Measurements from ENCODE around the gene PALM.
"Not testable (repeated sequence)": the region's sequence is repeated elsewhere in the genome, so short reads cannot be mapped to it uniquely, and the experiment has no call there.

The PALM gene

DNA sequence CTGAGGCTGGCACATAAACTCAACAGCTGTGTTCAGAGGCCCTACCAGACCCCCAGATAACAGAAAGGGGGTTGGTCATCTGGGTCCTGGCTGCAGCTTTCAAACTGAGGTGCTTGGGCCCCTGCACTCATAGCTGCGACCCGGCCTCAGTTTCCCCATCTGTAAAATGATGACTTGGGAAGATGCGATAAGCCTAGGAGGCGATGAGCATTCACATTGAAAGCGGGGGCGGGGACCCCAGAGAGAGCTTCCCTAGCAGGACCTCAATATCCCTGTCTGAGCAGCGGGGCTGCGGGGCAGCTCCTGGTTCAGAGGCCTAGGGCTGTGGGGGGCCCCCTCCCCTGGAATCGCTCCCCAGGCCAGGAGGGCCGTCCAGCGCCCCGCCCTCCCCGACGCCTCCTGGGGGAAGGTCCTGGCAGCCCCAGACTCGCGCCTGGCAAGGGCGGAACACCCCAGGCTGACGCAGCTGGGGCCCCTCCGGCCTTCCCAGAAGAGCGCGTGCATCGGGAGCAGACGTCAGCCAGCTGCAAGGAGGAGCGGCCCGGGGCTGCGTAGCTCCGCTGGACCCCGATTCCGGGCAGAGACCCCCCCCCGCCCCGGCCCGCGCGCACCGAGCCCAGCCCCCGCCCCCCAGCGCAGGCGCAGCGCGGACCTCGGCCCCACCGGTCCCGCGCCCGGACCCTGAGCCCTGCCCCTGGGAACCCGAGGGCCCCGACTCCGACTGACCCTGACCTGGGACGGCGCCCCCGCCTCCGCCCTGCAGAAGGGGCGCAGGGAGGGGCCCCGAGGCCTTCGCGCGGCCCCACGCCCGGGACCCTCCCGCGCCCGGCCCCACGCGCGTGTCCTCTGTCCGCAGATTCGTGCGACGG lies 29.1 kb upstream of the PALM start:
- DNase-seq, result peak; percentile 39

DNA sequence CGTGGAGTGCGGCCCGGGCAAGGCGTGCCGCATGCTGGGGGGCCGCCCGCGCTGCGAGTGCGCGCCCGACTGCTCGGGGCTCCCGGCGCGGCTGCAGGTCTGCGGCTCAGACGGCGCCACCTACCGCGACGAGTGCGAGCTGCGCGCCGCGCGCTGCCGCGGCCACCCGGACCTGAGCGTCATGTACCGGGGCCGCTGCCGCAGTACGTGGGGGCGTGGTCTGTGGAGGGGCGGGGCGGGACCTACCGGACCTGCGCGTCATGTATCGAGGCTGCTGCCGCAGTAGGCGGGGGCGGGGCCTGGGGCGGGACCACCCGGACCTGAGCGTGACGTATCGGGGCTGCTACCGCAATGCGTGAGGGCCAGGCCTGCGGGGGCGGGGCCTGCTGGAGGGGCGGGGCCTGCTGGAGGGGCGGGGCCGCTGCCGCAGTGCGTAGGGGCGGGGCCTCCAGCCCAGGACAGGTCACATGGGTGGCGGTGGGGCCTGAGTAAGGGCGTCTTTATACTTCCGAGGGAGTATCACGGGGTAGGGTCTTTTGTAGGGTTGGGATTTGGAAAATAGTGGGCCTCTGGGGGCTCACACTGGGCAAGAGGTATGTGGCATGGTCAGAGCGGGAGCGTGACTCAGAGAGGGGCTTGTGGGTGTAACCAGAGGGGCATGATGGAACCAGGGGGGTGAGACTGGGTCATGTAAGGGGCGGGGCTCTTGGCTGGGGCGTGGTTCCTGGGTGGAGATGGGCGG lies 28.3 kb upstream of the PALM start:
- DNase-seq, result peak; percentile 100

DNA sequence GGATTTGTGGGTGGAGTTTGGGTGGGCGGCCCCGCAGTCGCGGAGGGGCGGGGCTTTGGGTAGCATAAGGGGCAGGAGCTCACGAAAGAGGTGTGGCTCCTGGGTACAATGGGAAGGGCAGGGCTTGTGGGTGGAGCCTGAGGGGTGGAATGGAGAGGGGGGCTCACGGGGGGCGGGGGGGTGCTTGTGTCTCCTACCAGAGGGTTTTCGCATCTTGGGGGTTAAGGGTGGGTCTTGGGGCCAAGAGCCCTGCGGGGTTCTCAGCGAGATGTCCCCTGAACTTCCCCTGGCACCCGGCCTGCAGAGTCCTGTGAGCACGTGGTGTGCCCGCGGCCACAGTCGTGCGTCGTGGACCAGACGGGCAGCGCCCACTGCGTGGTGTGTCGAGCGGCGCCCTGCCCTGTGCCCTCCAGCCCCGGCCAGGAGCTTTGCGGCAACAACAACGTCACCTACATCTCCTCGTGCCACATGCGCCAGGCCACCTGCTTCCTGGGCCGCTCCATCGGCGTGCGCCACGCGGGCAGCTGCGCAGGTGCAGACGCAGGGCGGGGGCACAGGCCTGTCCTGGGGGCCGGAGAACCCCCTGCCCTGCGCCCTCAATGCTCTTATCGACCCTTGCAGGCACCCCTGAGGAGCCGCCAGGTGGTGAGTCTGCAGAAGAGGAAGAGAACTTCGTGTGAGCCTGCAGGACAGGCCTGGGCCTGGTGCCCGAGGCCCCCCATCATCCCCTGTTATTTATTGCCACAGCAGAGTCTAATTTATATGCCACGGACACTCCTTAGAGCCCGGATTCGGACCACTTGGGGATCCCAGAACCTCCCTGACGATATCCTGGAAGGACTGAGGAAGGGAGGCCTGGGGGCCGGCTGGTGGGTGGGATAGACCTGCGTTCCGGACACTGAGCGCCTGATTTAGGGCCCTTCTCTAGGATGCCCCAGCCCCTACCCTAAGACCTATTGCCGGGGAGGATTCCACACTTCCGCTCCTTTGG lies 27.4 kb upstream of the PALM start:
- DNase-seq, result peak; percentile 93

DNA sequence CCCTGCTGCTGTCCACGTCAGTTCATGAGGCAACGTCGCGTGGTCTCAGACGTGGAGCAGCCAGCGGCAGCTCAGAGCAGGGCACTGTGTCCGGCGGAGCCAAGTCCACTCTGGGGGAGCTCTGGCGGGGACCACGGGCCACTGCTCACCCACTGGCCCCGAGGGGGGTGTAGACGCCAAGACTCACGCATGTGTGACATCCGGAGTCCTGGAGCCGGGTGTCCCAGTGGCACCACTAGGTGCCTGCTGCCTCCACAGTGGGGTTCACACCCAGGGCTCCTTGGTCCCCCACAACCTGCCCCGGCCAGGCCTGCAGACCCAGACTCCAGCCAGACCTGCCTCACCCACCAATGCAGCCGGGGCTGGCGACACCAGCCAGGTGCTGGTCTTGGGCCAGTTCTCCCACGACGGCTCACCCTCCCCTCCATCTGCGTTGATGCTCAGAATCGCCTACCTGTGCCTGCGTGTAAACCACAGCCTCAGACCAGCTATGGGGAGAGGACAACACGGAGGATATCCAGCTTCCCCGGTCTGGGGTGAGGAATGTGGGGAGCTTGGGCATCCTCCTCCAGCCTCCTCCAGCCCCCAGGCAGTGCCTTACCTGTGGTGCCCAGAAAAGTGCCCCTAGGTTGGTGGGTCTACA lies 25.9 kb upstream of the PALM start:
- DNase-seq, result no peak

DNA sequence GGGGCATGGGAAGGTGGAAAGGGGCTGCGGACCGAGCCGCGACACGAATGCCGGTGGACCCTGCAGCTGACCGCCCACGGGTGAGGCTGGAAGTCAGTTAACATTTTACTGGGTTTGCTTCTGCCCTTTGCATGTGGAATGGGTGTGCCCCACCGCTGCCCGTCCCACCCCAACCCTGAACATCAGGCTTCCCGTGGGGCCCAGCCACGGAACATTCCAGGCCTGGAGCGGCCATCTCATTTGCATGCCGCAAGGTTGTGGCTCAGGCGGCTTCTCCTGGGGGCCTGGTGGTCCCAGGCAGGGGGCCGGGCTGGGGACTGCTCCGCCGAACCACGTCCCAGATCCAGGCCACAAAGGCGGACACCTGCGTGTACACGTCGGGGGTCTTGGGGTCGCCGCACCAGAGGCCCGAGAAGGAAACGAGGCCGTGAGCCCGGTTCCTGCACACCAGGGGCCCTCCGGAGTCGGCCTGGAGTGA lies 23.2 kb upstream of the PALM start:
- DNase-seq, result no peak

DNA sequence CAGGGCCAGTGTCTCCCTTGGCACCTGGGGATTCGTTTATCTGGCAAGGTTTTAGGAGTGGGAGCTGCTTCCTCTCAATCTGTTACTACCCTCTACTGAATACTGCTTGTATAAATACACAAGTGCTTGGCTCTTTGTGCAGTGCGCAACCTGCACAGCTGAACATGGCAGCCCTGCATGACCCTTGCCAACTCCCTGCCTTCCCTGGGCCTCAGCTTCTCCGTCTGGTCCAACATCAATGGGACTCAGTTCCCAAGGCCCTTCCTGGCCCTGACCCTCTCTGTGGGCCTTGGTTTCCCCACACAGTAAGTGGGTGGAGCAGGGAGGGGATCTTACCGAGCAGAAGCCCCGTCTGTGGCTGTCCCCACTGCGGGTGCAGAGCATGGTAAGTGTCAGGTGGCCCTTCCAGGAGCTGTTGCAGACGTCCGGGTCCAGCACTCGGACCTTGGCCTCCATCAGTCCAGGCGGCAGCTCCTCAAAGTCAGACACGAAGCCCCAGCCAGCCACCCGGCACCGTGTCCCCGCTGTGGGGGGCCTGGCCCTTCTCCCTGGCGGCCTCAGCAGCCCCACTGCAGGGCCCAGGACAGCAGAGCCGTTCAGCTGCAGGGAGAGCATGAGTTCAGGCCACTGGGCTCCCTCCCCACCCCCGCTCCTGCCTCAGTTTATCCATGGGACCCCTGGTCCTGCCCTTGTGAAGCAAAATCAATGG lies 22.0 kb upstream of the PALM start:
- DNase-seq, result no peak

DNA sequence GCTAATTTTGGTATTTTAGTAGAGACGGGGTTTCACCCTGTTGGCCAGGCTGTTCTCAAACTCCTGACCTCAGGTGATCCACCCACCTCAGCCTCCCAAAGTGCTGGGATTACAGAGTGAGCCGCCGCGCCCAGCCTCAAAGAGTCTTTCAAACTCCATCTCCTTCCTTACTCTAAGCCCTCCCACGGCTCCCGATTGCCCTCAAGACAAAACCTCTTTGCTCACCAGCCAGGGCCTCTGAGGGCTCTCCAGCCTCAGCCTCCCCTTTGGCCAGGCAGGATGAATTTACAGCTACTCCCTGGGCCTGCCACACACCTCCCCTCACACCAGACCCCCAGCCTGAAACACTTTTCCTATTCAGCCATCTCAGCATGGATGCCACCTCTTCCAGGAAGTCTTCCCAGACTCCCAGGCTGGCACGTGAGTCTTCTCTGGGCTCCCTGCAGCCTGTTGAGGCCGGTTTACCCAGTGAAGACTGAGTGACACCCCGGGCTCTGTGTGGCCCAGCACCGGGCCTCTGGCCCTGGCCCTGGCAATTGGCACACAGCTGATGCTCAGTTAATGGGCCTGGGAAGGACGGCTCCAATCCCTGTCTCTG lies 21.1 kb upstream of the PALM start:
- DNase-seq, result no peak

DNA sequence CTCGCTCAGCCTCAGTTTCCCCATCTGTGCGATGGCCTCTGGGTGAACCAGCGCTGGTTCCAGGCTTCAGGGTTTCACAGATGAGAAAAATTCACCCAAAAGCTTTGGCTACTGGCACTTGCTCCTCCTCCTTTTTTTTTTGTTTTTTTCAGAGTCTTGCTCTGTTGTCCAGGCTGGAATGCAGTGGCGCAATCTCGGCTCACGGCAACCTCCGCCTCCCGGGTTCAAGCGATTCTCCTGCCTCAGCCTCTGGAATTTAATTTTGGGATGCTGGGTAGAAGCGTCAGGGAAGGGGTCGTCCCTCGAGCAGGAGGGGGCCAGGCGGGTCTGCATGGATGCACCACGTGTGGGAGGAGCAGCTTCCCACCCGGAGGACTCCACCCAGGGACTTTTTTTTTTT lies 20.5 kb upstream of the PALM start:
- DNase-seq, result no peak

DNA sequence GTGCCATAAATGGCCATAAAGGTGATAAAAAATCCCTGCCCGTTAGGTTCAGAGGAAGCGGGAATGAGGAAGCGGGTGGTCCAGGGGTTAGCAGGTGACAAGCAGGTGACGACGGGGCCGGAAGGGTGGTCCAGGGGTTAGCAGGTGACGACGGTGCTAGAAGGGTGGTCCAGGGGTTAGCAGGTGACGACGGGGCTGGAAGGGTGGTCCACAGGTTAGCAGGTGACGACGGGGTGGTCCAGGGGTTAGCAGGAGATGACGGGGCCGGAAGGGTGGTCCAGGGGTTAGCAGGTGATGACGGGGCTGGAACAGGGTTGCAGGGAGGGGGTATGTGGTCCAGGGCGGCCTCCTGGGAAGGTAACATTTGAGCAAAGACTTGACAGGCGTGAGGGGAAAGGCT lies 19.7 kb upstream of the PALM start:
- DNase-seq, result no peak

DNA sequence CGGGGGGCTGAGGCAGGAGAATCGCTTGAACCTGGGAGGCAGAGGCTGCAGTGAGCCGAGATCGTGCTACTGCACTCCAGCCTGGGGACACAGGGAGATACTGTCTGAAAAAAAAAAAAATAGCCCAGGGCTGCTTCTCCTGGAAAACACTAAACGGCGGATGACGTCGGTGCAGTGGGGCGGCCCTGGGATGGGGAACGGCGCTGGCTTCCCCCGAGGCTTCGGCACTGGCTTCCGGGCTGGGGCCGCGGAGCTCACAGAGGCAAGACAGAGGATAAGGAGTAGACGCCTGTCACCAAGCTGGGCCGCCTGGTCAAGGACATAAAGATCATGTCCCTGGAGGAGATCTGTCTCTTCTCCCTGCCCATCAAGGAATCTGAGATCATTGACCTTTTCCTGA lies 18.5 kb upstream of the PALM start:
- no peak for DNase-seq

DNA sequence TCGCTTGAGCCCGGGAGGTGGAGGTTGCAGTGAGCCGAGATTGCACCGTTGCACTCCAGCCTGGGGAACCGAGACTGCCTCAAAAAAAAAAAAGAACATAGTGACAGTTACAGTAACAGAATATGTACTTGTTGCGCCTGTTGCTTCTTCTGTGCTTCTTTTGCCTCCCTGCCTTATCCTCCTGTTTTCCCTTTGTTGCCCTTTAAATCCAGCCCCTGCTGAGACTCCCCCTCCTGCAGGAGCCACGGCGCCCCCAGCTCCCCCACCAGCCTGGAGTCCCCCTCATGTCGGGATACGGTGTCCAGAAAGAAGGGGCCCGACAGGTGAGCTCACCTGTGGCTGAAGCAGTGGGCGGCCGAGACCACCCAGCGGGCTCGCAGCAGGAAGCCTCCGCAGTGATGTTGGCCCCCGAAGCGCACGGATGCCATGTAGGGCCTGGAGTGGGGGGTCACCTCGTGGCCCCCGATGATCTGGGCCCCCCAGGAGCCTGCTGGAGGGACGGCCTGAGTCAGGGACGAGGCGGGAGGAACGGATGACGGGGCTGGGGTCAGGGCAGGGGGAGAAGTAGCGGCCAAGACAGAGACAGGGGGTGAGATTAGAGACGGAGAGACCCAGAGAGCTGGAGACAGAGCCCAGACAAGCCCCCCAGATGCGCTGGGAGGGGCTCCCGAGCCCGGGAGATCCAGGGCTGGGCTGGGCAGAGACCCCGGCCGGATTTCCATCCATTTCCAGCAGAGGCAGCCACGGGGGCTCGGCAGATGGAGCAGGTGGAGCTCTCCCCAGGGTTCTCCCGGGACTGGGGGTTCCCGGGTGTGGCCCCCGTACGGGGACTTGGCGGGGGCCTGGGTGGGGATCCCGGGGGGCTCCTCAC lies 14.0 kb upstream of the PALM start:
- DNase-seq, result no peak

DNA sequence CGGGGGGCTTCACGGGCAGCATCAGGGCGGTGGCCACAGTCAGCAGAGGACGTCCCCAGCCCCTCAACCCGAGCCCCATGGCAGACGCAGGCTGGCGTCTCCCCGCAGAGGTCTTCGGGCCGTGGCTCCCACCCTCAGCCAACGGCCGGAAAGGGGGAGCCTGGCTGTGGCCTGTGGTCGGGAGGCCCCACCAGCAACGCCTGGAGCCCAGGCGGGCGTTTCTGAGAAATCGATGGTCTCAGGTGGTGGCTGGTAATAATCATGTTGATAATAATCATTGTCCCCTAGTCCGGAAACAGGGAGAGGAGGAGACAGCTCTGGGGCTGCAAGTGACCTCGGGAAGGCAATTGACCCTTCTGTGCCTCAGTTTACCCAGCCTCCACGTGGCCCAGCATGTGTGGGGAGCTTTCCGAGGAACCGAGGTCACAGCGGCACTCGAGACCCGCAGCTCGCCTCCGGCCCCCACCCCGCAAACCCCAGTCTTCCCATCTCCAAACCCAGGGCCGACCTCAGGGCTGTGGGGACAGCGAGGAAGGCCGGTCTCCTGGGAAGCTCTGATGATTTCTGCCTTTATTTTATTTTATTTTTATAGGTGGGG lies 13.3 kb upstream of the PALM start, which contains the start of gene PRSS57:
Gene PRSS57 (minus strand): TSS at position 101 of the 598 bp plus-strand sequence. CDS start 22 bp downstream, at position 79.
- DNase-seq, result no peak

DNA sequence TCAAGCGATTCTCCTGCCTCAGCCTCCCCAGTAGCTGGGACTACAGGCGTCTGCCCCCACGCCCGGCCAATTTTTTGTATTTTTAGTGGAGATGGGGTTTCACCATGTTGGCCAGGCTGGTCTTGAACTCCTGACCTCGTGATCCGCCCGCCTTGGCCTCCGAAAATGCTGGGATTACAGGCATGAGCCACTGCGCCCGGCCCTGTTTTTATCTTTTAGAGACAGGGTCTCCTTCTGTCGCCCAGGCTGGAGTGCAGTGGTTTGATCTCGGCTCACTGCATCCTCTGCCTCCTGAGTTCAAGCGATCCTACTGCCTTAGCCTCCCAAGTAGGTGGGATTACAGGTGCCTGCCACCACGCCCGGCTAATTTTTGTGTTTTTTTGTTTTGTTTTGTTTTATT lies 10.2 kb upstream of the PALM start:
- not testable (repeated sequence) for DNase-seq

DNA sequence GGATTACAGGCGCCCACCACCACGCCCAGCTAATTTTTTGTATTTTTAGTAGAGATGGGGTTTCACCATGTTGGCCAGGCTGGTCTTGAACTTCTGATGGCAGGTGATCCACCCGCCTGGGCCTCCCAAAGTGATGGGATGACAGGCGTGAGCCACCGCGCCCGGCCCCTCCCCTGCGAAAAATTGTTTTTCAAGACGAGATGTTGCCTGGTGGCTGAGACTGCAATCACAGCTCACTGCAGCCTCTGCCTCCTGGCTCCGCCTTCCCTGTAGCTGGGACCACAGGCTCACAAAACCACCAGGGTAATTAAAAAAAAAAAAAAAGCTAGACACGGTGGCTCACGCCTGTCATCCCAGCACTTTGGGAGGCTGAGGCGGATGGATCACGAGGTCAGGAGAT lies 8.8 kb upstream of the PALM start:
- DNase-seq, result not testable (repeated sequence)

DNA sequence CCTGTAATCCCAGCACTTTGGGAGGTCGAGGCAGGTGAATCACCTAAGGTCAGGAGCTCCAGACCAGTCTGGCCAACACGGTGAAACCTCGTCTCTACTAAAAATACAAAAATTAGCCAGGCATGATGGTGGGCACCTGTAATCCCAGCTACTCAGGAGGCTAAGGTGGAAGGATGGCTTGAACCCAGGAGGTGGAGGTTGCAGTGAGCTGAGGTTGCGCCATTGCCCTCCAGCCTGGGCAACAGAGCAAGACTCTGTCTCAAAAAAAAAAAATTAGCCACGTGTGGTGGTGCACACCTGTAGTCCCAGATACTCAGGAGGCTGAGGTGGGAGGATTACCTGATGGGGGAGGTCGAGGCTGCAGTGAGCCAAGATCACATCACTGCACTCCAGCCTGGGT lies 5.9 kb upstream of the PALM start:
- not testable (repeated sequence) for DNase-seq

DNA sequence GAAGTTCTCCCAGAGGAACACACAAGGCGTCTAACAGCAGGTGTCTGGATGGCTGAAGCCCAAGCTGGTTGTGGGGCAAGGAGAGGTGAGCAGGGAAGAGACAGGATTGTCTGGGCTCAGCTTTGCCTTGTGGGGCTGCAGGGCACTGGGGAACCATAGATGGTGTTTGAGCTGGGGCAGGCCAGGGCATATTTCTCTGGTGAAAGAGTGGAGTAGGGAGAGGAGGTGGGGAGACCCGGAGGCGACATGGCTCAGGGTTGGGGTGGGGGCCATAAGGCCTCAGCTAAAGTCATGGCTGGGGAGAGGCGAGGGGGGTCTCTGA lies 5.4 kb upstream of the PALM start:
- DNase-seq, result no peak

DNA sequence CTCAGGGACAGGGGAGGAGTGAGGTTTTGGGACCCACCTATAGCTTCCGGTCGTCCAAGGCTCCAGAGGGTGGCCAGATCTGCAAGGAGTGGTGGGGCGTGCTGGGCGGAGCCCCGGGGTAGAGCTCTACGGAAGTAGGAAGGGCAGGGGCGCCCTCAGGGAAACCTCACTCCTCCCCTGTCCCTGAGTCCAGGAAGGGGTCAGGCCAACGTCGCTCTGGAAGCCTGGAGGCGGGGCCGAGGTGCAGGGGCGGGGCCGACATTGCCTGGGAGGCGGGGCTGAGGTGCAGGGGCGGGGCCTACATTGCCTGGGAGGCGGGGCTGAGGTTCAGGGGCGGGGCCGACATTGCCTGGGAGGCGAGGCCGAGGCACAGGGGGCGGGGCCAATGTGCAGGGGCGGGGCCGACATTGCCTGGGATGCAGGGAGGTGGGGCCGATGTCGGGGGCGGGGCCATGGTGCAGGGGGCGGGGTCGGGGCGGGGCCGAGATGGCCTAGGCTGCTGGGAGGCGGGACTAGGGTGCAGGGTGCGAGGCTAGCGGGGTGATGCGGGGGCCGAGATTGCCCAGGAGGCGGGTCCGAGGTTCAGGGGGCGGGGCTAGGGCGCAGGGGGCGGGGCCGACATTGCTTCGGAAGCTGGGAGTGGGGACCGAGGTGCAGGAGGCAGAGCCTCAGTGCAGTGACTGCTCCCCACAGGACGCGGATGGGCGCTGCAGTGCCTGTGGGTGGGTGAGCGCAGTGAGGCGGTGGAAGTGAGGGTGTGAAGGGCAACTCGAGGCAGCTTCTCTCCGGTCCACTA lies 4.9 kb upstream of the PALM start:
- DNase-seq, result peak; percentile 46

DNA sequence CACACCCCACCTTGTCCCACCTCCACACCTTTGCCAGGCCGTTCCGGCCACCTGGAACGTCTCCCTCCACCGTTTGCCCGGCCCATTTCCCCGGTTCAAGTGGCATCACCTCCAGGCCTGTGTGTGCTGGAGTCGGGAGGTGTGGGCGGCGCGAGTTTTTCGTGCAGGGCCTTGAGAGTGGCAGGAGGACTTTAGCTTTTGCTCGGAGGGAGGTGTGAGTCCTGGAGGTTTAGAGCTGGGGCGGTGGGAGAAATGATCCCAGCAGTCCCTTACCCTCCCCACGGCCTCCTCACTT lies 4.3 kb upstream of the PALM start:
- DNase-seq, result no peak
